Left cardiac atrium (tissue), 4 donors: ENCODE results near the gene TRPC4AP. TPM values are rescaled to one million over a fixed set of nuclear protein-coding genes. Genes with fewer than 3 reads are reported as not detected.
"Not testable (repeated sequence)": the region's sequence is repeated elsewhere in the genome, so short reads cannot be mapped to it uniquely, and the experiment has no call there.

ENCODE experiments used
- ATAC-seq, 2 donors: fragments of 200-7000 bp; cut with Tn5 transposase; one replicate each; pipeline ENCODE4 v1.9.1; 2020; ENCODE audit warnings: mild to moderate bottlenecking in 2 of 2, moderate library complexity in 2 of 2
- DNase-seq: peaks from one replicate; pipeline ENCODE4 v3.0.0-alpha.2; 2020
- intact Hi-C, 2 donors: fragments of 100-400 bp; cut with DNase I; formaldehyde crosslinking; loops; one replicate each; pipeline versions ENCODE4 v1.14.1 to v1.15.1; 2022 to 2023
- total RNA-seq, 2 donors: library from RNA; stranded (reverse); fragmentation: NEBNext Ultra II Directional; extraction: Animal tissue kit (Norgen Biotek cat#: 25700); gene quantifications; one replicate each; pipeline ENCODE4 v1.2.1, GENCODE V29; 2021
- donor health status: DM: no; HTN: yes; CAD: no.
- donor health status: DM: no; HTN: yes; CAD: no; lungs with severe emphysema.
- donor health status: DM: yes; HTN: yes; CAD: no.
- donor health status: Dilated cardiomyopathy.

Gene TRPC4AP
- total RNA-seq, 2 donors from 2014 or later: 32.6 to 47.1 TPM

DNA sequence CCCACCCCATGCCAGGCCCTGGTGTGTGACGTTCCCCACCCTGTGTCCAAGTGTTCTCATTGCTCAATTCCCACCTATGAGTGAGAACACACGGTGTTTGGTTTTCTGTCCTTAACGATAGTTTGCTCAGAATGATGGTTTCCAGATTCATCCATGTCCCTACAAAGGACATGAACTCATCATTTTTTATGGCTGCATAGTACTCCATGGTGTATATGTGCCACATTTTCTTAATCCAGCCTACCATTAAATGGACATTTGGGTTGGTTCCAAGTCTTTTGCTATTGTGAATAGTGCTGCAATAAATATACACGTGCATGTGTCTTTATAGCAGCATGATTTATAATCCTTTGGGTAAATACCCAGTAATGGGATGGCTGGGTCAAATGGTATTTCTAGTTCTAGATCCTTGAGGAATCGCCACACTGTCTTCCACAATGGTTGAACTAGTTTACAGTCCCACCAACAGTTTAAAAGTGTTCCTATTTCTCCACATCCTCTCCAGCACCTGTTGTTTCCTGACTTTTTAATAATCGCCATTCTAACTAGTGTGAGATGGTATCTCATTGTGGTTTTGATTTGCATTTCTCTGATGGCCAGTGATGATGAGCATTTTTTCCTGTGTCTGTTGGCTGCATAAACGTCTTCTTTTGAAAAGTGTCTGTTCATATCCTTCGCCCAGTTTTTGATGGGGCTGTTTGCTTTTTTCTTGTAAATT is 21.0 kb downstream of the TRPC4AP start:
- intact Hi-C loops, ATAC-seq: not testable (repeated sequence)

DNA sequence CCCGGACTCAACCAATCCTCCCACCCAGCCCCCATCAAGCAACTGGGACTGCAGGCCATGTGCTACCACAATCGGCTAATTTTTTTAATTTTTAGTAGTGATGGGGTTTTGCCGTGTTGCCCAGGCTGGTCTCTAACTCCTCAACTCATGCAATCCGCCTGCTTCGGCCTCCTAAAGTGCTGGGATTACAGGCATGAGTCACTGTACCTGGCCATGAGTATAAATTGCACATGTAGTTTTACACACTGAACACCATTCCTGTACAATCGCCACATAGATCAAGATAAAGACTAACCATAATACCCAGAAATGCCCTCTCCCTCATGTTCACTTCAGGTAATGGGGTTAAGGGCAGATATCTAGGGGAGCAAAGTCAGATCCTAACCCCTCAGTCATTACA is 26.4 kb downstream of the TRPC4AP start:
- ATAC-seq (no peak), DNase-seq (no peak)
- intact Hi-C loops: no loop called here

More for the DNA sequence above, 21.0 kb downstream of the TRPC4AP start:
- not testable (repeated sequence) for DNase-seq

DNA sequence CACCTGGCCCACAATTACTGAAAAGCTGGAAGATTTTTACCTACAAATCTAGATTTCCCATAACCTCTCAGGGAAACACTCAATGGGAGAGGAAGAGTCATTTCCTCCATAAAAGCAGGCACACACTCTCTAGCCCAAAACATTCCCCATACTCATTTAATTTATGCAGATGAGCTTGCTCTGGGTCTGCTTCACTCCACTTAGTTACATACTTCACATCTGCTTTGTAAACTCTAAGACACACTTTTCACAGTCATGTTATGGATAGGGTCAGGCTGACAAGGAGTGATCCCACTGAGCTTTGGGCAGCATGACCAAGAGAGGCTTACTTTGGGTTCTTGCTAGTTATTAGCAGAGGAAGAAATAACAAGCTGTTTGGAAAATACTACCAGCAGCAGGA is 27.4 kb downstream of the TRPC4AP start:
- intact Hi-C loops: no loop called here
- ATAC-seq: no peak
- DNase-seq: no peak

- intact Hi-C loops: no loop called here
- ATAC-seq (no peak), DNase-seq (no peak)
Measured at GRCh38 chr20:35063168-35063567, 29.4 kb downstream of the TRPC4AP start.

- intact Hi-C loops: no loop called here
- no peak for DNase-seq
- ATAC-seq: no peak
Measured at GRCh38 chr20:35062478-35062877, 30.1 kb downstream of the TRPC4AP start.

GRCh38 chr20:35060168-35060567 is 32.4 kb downstream of the TRPC4AP start:
- DNase-seq (no peak), ATAC-seq (no peak)
- intact Hi-C loops: no loop called here

DNA sequence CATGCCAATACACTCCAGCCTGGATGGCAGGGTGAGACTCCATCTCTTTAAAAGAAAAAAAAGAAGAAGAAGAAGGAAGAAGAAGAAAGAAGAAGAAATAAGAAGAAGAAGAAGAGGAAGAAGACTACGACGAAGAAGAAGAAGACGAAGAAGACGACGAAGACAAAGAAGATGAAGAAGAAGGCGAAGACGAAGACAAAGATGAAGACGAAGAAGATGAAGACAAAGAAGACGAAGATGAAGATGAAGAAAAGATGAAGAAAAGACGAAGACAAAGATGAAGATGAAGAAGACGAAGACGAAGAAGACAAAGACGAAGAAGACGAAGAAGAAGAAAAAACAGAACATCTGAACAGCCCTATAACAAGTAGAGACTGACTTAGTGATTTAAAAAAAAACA is 33.0 kb downstream of the TRPC4AP start:
- intact Hi-C loops: no loop called here

GRCh38 chr20:35059110-35059509 is 33.5 kb downstream of the TRPC4AP start:
- DNase-seq: no peak
- intact Hi-C loops: no loop called here
- no peak for ATAC-seq

More for the DNA sequence above, 33.0 kb downstream of the TRPC4AP start:
- DNase-seq (no peak), ATAC-seq (no peak)

GRCh38 chr20:35055445-35056276 is 36.9 kb downstream of the TRPC4AP start:
- ATAC-seq: peak; percentile 44 to 53
- intact Hi-C loops: no loop called here

DNA sequence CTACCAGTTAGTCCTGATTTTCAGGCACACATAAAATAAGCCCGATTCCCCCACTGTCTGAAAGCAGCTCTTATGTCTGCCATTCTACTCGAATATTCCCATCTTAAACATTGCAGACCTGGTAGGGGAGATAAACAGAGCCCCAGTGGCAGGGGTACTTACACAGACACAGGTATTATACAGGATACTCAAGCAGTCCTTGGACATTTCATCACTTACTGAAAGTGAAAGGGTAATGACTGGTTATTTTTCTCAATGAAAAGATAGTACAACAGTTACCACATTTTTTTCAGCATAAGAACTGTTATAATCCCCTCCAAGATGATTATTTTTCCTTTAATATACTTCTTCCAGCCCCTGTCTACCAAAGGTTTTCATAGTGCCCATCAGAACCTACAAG is 37.8 kb downstream of the TRPC4AP start:
- ATAC-seq (no peak), DNase-seq (no peak)
- intact Hi-C loops: no loop called here

More at GRCh38 chr20:35055445-35056276, 36.9 kb downstream of the TRPC4AP start:
- DNase-seq: no peak

DNA sequence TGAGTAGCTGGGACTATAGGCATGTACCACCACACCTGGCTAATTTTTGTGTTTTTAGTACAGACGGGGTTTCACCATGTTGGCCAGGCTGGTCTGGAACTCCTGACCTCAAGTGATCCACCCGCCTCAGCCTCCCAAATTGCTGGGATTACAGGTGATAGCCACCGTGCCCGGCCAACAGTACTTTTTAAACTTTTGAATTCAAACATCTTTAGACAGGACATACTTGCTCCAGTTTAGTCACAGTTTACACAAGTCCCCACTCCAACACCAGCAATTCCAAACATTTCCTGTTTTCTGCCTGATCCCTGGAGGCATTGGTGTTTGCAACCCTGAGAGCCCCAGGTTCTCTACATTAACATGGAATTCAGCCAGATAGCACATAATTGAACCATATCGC is 40.0 kb downstream of the TRPC4AP start:
- DNase-seq, ATAC-seq, intact Hi-C loops: not testable (repeated sequence)

DNA sequence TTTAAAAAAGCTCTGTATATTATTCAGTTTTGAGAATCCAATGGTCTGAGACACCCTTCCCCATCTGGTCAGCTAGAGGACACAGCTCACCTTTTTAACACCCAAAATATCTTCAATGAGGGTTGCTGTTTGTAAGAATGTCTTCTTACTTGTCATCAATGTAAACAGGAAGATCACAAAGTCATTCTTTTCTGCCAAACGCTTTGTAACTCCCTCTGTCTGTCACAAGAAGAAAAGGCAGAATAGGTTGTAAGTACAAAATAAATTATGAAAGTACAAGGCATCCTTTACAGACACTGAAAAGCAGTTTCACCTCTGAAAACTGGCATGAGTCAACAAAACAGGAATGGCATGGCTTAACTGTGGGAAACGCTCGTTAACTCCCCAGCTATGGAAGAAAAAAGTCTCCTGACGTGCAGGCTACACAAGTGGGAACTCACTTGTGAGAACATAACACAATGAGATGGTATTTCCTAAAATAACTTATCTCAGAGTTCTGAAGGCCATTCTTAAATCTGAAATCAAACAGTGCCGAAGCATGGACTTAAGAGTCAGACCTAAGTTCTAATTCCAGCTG is 42.7 kb downstream of the TRPC4AP start:
- DNase-seq (no peak), ATAC-seq (peak in 1 of 2 donors; percentile 58)
- intact Hi-C loops: no loop called here

DNA sequence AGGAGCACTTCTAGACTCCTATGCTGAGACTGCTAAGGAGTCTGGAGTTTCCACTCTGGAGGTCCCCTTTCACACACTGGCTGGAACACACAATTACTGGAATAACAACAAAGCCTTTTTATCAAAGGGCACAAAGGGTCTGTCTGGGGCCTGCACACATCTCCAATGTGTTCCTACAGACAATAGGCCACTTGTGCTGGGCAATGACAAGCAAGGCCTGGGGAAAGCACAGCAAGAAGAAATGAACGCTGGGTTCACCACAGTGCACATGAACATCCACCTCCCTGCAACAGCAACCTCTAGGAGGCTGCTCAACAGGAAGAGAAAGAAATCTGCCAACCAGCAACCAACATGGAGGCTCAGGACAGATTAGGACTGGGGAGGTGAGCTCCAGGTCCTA is 43.9 kb downstream of the TRPC4AP start:
- no peak for DNase-seq
- intact Hi-C loops: no loop called here
- no peak for ATAC-seq

DNA sequence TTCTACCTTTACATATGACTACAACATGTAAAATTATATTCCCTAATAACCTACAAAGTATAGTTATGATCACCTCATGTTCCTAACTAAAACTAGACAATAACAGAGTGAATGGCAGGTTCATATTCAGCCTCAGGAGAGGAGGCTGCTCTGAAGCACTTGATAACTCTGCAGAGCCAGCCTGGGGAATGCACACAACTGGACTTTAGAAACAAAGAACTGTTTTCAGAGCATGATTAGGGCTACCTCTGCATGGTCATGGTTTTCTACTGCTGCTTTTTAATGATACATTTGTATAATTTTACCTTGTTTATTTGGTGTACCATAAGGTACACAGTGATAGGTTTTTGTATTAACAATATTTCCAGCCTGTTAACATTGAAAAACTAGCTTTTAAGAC is 50.3 kb downstream of the TRPC4AP start:
- intact Hi-C loops: no loop called here
- ATAC-seq (no peak), DNase-seq (no peak)

DNA sequence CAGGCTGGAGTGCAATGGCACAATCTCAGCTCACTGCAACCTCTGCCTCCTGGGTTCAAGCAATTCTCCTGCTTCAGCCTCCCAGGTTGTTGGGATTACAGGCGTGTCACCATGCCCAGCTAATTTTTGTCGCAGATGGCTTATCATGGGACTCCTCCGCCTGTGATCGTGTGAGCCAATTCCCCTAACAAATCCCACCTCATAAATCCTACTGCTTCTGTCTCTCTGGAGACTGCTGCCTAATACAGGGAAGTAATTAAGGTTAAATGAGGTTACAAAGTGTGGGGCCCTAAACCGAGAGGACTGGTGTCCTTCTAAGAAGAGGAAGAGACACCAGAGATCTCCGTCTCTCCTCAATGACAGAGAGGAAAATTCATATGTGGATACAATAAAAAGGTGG is 52.0 kb downstream of the TRPC4AP start:
- intact Hi-C loops: no loop called here
- no peak for DNase-seq
- ATAC-seq: no peak

GRCh38 chr20:35039846-35040489 is 52.6 kb downstream of the TRPC4AP start:
- DNase-seq (no peak), ATAC-seq (peak in 1 of 2 donors; percentile 29)
- intact Hi-C loops: no loop called here

DNA sequence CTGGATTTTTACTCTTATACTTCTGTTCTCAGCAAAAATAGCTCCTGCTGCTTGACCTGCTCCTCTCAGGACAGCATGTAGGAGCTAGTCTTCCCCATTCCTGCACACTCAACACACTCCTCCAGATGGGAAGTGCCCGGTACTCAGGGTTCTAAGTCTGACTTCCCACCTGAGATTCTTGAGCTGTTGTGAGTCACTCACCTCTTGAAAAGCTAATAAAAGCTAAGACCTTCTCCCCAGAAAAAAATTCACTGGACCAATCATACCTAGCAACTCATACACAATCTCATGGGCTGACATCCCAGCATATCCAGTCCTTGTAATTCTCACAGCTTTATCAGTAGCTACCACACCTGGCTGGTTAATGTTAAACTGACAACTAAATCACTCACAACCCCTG is 53.5 kb downstream of the TRPC4AP start:
- DNase-seq (no peak), ATAC-seq (peak in 1 of 2 donors; percentile 56)
- intact Hi-C loops: no loop called here

DNA sequence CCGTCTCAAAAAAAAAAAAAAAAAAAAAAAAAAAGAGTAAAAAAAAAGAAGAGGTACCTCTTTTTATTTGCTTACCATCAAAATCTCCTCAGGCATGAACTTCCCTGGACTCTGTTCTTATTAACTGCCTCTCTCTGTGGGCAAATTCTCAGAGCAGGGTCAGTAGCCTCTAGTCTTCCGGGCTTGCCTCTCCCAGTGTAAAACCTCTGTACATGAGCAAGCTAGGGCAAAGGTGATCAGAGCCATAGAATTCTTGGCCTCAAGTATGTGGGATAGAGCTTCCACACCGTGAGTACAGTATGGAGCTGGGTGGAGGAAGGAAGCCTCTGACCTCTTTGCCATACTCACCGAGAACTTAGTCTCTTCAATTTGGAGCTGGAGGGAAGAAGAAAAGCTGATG is 58.5 kb downstream of the TRPC4AP start:
- intact Hi-C loops: no loop called here
- ATAC-seq (no peak), DNase-seq (no peak)

GRCh38 chr20:35030136-35030535 is 62.5 kb downstream of the TRPC4AP start:
- no peak for DNase-seq
- intact Hi-C loops: no loop called here
- ATAC-seq: no peak

GRCh38 chr20:35027301-35027700 is 65.3 kb downstream of the TRPC4AP start:
- no peak for ATAC-seq
- DNase-seq: no peak
- intact Hi-C loops: no loop called here
